GM21528 (cell line): ENCODE data around the gene C10orf90.

Experiments
- ATAC-seq: cut with Tn5 transposase; IDR thresholded peaks from one replicate; pipeline ENCODE4 v1.9.1; 2021; ENCODE audit warnings: mild to moderate bottlenecking, moderate library complexity; ENCODE audit not compliant: unreplicated experiment, low FRiP score

The C10orf90 gene

GRCh38 chr10:126639084-126639483 is 31.4 kb downstream of the C10orf90 start:
- no peak for ATAC-seq

GRCh38 chr10:126638542-126638941 is 32.0 kb downstream of the C10orf90 start:
- no peak for ATAC-seq

GRCh38 chr10:126637501-126637900 is 33.0 kb downstream of the C10orf90 start:
- ATAC-seq, result no peak

GRCh38 chr10:126634911-126635310 is 35.6 kb downstream of the C10orf90 start:
- ATAC-seq, result no peak

GRCh38 chr10:126634347-126634746 is 36.1 kb downstream of the C10orf90 start:
- ATAC-seq, result no peak

- ATAC-seq, result no peak
These were observed 37.8 kb downstream of the C10orf90 start for GRCh38 chr10:126632705-126633104.

GRCh38 chr10:126629925-126630624 is 40.4 kb downstream of the C10orf90 start:
- no peak for ATAC-seq

- no peak for ATAC-seq
These were observed 41.7 kb downstream of the C10orf90 start for GRCh38 chr10:126628746-126629145.

- no peak for ATAC-seq
These were observed 48.6 kb downstream of the C10orf90 start for GRCh38 chr10:126621846-126622245.

- no peak for ATAC-seq
These were observed 52.0 kb downstream of the C10orf90 start for GRCh38 chr10:126618466-126618865.

GRCh38 chr10:126617733-126618132 is 52.8 kb downstream of the C10orf90 start:
- no peak for ATAC-seq

- ATAC-seq, result no peak
These were observed 53.3 kb downstream of the C10orf90 start for GRCh38 chr10:126617208-126617607.

- no peak for ATAC-seq
These were observed 53.8 kb downstream of the C10orf90 start for GRCh38 chr10:126616737-126617136.

- ATAC-seq, result no peak
These were observed 59.2 kb downstream of the C10orf90 start for GRCh38 chr10:126611303-126611702.

GRCh38 chr10:126609566-126609965 is 60.9 kb downstream of the C10orf90 start:
- no peak for ATAC-seq

GRCh38 chr10:126599949-126600682 is 70.4 kb downstream of the C10orf90 start:
- no peak for ATAC-seq

GRCh38 chr10:126598009-126598408 is 72.5 kb downstream of the C10orf90 start:
- no peak for ATAC-seq

GRCh38 chr10:126597211-126597610 is 73.3 kb downstream of the C10orf90 start:
- ATAC-seq, result no peak

- ATAC-seq, result no peak
These were observed 73.9 kb downstream of the C10orf90 start for GRCh38 chr10:126596472-126597016.

- no peak for ATAC-seq
These were observed 75.3 kb downstream of the C10orf90 start for GRCh38 chr10:126595160-126595559.

- no peak for ATAC-seq
These were observed 76.4 kb downstream of the C10orf90 start for GRCh38 chr10:126593968-126594701.
